ENCODE results near the gene CCDC85B. TPM values are rescaled to one million over a fixed set of nuclear protein-coding genes. Genes with fewer than 3 reads are reported as not detected.

The CCDC85B gene
- total and polyA plus RNA-seq, 2 of the 13 experiments (the other 11 are each of a cell fraction or from before 2014, with no cell fraction given), result 8.2 to 19.5 TPM

DNA sequence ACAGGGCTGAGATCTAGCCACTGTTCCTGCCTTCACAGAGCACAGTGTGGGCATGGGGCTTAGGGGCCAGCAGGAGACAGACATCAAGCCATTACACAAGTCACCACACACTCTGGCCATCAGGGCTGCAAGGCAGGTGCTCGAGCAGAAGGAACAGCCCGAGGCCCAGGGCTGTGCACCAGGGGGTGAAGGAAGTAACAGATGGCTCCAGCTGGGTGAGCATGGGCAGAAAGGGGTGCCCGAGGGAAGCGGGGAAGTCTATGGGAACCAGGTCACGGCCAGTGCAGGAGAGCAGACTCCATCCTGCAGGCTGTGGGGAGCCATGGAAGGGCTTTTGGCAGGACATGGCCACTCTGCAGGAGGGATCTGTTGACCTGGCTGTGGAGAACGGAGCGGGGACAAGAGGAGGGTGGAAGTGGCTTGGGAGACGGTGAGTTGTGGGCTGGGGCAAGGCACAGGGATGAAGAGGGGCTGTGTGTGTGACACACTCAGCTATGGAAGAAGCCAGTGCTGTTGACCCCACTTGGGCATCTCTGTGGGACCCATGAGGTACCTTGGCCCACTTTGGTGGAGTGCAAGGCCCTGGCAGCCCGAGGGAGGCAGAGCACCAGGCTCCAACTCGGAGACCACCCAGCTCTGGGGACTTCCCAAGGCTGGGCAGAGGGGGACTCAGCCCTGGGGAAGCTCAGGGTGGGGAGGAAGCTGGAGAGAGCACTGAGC lies 24.8 kb downstream of the CCDC85B start (continued):
- TF ChIP-seq PHB2 (IDR thresholded peaks at IDR 0.05; ENCODE audit: partially characterized antibody) (no peak), FOSL2 (CRISPR knock-in tag; IDR thresholded peaks at IDR 0.05) (no peak), KLF6 (CRISPR knock-in tag; IDR thresholded peaks at IDR 0.05) (no peak)

DNA sequence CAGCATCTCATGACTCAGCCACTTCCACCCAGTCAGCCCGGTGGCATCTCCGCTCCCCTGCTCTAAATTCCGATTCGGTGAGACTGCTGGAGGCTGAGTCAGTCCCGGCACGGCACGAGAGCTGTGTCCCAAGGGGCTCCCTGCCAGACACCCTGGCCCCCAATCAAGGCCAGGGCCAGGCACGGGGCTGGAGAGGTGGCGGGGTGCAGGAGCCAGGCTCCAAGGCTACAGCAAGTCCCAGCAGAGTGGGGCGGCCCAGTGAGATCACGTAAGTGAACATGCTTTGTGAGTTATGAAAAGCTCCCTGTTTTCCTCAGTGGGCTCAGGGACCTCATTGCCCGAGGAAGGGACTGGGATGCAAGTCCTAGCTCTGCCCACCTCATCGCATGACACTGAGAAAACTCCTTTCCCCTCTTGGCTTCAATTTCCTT lies 25.4 kb downstream of the CCDC85B start:
- intact Hi-C loops (cut with micrococcal nuclease; ENCODE audit: unreplicated experiment), result no loop called here
- DNase-seq (ENCODE audit: low spot score), result peak; percentile 74
- H3K27me3 ChIP-seq (ENCODE audit: control insufficient read depth in 1 of 2, insufficient read depth in 2 of 2, low read length in 2 of 2), result peaks cover 0 to 2% of the 10 kb centered on the region in 2 experiments; a peak in 1 of 5 replicates
- H3K9ac ChIP-seq (ENCODE audit: insufficient read depth, low read depth, low read length), result no peak overlapping the region; the same call in 1 of the 2 replicates
- H3K27ac ChIP-seq (ENCODE audit: extremely low read length, insufficient read depth, low read length), result no peak overlapping the region
- peak; percentile 34 for ATAC-seq
- H4K20me1 ChIP-seq (ENCODE audit: insufficient read depth, low read length), result no peaks in the 10 kb centered on the region
- FAIRE-seq, result no peak
- in situ Hi-C loops (cut with HindIII; ENCODE audit: extremely low pct_ligation_motif_present, low pct_unique_long_range_greater_than_20kb), result no loop called here
- H3K4me2 ChIP-seq (ENCODE audit: low read depth, low read length), result peak overlapping the region; percentile 73
- no peaks in the 10 kb centered on the region; a peak in 1 of 5 replicates for H3K36me3 ChIP-seq (replicated peaks in 1 of 2; ENCODE audit: control insufficient read depth in 1 of 2, insufficient read depth in 2 of 2, low read length in 2 of 2)
- peak overlapping the region in 1 of 3 experiments; percentile 48; a peak in 1 of 6 replicates for H3K4me3 ChIP-seq (replicated peaks in 1 of 3; ENCODE audit: insufficient read depth in 1 of 3, low read depth in 2 of 3, low read length in 3 of 3)
- no peak overlapping the region for H2AFZ ChIP-seq (ENCODE audit: low read length)
- ChIA-PET CTCF (ENCODE audit: low intra/inter-chr PET ratio, low total read pairs) (no interaction called here), POLR2A (interaction anchor here (1.0 to 5.0 kb wide), 6 partner anchors 13 to 57 kb away, joined by 3 to 59 read pairs (median 10); partner anchors contain the start of genes CCDC85B, FIBP, FOSL1 and MUS81)
- H3K9me3 ChIP-seq (ENCODE audit: low read length), result no peaks in the 10 kb centered on the region
- no TSS peak for BruUV-seq (replicated peaks)
- 9% methylated on average over 11 of the region's 13 CpGs for WGBS (ENCODE audit: low lambda C conversion rate)
- peaks cover 66% of the 10 kb centered on the region for H3K4me1 ChIP-seq (ENCODE audit: insufficient read depth, low read length)
- peaks cover 11% of the 10 kb centered on the region for H3K79me2 ChIP-seq (ENCODE audit: insufficient read depth, low read length)
- TF ChIP-seq TBX3 (IDR thresholded peaks at IDR 0.05; ENCODE audit: borderline replicate concordance) (peak; percentile 62; the same call in 1 of the 2 replicates), KAT8 (CRISPR knock-in tag; IDR thresholded peaks at IDR 0.05) (0 out of 2 replicates have a peak, but pooled peaks have one; percentile 41), MTA1 (CRISPR knock-in tag; IDR thresholded peaks at IDR 0.05; ENCODE audit: borderline replicate concordance) (no peak), RCOR2 (CRISPR knock-in tag; IDR thresholded peaks at IDR 0.05) (no peak), ZNF121 (CRISPR knock-in tag; IDR thresholded peaks at IDR 0.05) (no peak), TCF7L2 (IDR thresholded peaks at IDR 0.05; ENCODE audit: low read depth, low read length) (no peak), KLF9 (CRISPR knock-in tag; IDR thresholded peaks at IDR 0.05; ENCODE audit: low read depth) (no peak), AGO1 (IDR thresholded peaks at IDR 0.05; ENCODE audit: low read depth, low read length, poor library complexity, severe bottlenecking) (peak; percentile 87), SAP130 (CRISPR knock-in tag; IDR thresholded peaks at IDR 0.05; ENCODE audit: low read depth) (peak; percentile 77), ZNF17 (CRISPR knock-in tag; IDR thresholded peaks at IDR 0.05) (no peak), TCF7 (IDR thresholded peaks at IDR 0.05; ENCODE audit: low read depth) (no peak), ZNF367 (CRISPR knock-in tag; IDR thresholded peaks at IDR 0.05; ENCODE audit: borderline replicate concordance) (no peak), ZNF382 (CRISPR knock-in tag; IDR thresholded peaks at IDR 0.05; ENCODE audit: borderline replicate concordance) (no peak)
- TF ChIP-seq, protein P1, sequence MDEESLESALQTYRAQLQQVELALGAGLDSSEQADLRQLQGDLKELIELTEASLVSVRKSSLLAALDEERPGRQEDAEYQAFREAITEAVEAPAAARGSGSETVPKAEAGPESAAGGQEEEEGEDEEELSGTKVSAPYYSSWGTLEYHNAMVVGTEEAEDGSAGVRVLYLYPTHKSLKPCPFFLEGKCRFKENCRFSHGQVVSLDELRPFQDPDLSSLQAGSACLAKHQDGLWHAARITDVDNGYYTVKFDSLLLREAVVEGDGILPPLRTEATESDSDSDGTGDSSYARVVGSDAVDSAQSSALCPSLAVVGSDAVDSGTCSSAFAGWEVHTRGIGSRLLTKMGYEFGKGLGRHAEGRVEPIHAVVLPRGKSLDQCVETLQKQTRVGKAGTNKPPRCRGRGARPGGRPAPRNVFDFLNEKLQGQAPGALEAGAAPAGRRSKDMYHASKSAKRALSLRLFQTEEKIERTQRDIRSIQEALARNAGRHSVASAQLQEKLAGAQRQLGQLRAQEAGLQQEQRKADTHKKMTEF (CRISPR knock-in tag; IDR thresholded peaks at IDR 0.05), result peak; percentile 40; the same call in 1 of the 2 replicates
- TF ChIP-seq, protein P2, sequence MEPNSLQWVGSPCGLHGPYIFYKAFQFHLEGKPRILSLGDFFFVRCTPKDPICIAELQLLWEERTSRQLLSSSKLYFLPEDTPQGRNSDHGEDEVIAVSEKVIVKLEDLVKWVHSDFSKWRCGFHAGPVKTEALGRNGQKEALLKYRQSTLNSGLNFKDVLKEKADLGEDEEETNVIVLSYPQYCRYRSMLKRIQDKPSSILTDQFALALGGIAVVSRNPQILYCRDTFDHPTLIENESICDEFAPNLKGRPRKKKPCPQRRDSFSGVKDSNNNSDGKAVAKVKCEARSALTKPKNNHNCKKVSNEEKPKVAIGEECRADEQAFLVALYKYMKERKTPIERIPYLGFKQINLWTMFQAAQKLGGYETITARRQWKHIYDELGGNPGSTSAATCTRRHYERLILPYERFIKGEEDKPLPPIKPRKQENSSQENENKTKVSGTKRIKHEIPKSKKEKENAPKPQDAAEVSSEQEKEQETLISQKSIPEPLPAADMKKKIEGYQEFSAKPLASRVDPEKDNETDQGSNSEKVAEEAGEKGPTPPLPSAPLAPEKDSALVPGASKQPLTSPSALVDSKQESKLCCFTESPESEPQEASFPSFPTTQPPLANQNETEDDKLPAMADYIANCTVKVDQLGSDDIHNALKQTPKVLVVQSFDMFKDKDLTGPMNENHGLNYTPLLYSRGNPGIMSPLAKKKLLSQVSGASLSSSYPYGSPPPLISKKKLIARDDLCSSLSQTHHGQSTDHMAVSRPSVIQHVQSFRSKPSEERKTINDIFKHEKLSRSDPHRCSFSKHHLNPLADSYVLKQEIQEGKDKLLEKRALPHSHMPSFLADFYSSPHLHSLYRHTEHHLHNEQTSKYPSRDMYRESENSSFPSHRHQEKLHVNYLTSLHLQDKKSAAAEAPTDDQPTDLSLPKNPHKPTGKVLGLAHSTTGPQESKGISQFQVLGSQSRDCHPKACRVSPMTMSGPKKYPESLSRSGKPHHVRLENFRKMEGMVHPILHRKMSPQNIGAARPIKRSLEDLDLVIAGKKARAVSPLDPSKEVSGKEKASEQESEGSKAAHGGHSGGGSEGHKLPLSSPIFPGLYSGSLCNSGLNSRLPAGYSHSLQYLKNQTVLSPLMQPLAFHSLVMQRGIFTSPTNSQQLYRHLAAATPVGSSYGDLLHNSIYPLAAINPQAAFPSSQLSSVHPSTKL (CRISPR knock-in tag; IDR thresholded peaks at IDR 0.05), result peak; percentile 60

All from HepG2 (cell line).